Measurements from ENCODE around the gene M1AP.

DNA sequence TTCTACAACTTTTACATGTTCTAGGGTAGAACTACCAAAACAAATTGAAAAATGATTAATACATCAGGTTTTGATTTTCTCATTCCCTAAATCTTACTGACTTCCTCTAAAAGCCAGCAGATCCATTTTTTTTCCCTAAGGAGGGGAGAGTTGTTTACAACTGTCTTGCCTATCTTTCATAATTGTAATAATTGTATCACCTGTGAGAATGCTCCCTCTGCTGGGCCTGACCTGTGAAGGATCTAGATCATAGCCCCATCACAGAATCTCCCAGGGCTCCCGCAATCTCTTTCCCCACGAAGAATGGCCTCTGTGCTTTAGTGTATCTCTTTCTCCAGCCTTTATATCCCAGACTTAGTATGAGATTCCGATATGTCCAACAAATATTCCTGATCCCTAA is 103.5 kb downstream of the M1AP start:
- TF ChIP-seq, protein P1, sequence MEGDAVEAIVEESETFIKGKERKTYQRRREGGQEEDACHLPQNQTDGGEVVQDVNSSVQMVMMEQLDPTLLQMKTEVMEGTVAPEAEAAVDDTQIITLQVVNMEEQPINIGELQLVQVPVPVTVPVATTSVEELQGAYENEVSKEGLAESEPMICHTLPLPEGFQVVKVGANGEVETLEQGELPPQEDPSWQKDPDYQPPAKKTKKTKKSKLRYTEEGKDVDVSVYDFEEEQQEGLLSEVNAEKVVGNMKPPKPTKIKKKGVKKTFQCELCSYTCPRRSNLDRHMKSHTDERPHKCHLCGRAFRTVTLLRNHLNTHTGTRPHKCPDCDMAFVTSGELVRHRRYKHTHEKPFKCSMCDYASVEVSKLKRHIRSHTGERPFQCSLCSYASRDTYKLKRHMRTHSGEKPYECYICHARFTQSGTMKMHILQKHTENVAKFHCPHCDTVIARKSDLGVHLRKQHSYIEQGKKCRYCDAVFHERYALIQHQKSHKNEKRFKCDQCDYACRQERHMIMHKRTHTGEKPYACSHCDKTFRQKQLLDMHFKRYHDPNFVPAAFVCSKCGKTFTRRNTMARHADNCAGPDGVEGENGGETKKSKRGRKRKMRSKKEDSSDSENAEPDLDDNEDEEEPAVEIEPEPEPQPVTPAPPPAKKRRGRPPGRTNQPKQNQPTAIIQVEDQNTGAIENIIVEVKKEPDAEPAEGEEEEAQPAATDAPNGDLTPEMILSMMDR (conservative IDR thresholded peaks at IDR 0.05; ENCODE audit: low read depth, low read length) = no peak
- TF ChIP-seq POLR2A (IDR thresholded peaks at IDR 0.05; ENCODE audit: low read depth, low read length) (no peak), SMC3 (IDR thresholded peaks at IDR 0.05; ENCODE audit: low read depth, low read length) (no peak), RAD21 (IDR thresholded peaks at IDR 0.05; ENCODE audit: low read length) (no peak), CEBPB (IDR thresholded peaks at IDR 0.05; ENCODE audit: low read depth, low read length) (no peak), USF2 (IDR thresholded peaks at IDR 0.05; ENCODE audit: low read depth, low read length) (no peak)
